Measurements from ENCODE around the gene HABP2.

DNA sequence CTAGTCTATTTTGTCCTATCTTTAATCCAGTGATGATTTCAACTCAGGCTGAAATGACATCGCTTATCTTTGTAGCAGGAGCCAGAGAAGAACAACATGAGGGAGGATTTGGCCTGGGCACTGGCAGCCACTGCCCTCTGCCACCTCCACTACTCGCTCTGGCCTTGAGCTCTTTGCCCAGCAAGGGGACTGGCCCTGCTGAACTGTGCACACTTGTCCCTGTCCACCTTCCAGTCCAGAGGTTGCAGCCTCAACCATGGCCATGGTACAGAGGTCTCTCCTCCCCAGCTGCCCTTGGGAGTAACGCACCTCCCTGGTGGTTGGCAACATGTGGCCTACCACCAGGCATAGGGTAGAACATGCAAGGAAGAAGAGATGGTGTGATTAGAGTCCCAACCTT is 8.4 kb downstream of the HABP2 start:
- TF ChIP-seq, protein P1, sequence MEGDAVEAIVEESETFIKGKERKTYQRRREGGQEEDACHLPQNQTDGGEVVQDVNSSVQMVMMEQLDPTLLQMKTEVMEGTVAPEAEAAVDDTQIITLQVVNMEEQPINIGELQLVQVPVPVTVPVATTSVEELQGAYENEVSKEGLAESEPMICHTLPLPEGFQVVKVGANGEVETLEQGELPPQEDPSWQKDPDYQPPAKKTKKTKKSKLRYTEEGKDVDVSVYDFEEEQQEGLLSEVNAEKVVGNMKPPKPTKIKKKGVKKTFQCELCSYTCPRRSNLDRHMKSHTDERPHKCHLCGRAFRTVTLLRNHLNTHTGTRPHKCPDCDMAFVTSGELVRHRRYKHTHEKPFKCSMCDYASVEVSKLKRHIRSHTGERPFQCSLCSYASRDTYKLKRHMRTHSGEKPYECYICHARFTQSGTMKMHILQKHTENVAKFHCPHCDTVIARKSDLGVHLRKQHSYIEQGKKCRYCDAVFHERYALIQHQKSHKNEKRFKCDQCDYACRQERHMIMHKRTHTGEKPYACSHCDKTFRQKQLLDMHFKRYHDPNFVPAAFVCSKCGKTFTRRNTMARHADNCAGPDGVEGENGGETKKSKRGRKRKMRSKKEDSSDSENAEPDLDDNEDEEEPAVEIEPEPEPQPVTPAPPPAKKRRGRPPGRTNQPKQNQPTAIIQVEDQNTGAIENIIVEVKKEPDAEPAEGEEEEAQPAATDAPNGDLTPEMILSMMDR (IDR thresholded peaks at IDR 0.05; ENCODE audit: poor library complexity) = no peak
- TF ChIP-seq EZH2 (IDR thresholded peaks at IDR 0.05; ENCODE audit: borderline replicate concordance) (no peak), EZH2phosphoT487 (IDR thresholded peaks at IDR 0.05; ENCODE audit: low read depth, severe bottlenecking, unreplicated experiment) (no peak)
